PFSK-1 (cell line): Measurements from ENCODE around the gene CXCL14.

Experiments used
- FOXP2 ChIP-seq: optimal IDR thresholded peaks from 2 replicates; pipeline ENCODE3; 2011; ENCODE audit warnings: borderline replicate concordance, control low read depth, inconsistent platforms; ENCODE audit not compliant: insufficient read depth; ENCODE audit errors: extremely low read length, extremely low read depth
- POLR2AphosphoS5 ChIP-seq: IDR thresholded peaks from 2 replicates; pipeline ENCODE4 v1.6.1; 2012; ENCODE audit warnings: low read depth, mild to moderate bottlenecking, control low read depth, low read length, moderate library complexity
- SIN3A ChIP-seq: IDR thresholded peaks from 2 replicates; pipeline ENCODE4 v1.6.1; 2012; ENCODE audit warnings: mild to moderate bottlenecking, low read length, moderate library complexity, borderline replicate concordance; ENCODE audit not compliant: insufficient read depth
- TAF1 ChIP-seq: IDR thresholded peaks from 2 replicates; pipeline ENCODE4 v1.6.1; 2012; ENCODE audit warnings: low read length, control low read depth, borderline replicate concordance; ENCODE audit not compliant: insufficient read depth
- TF ChIP-seq, protein P1 (sequence below), 2 experiments: IDR thresholded peaks; 2 replicates each; pipeline versions ENCODE4 v1.6.1 to v1.8.0; 2011 to 2012; ENCODE audit warnings: low read depth in 2 of 2, low read length in 2 of 2, control low read depth in 1 of 2, inconsistent platforms in 1 of 2, mild to moderate bottlenecking in 1 of 2, moderate library complexity in 1 of 2; ENCODE audit not compliant: insufficient read depth in 1 of 2

GRCh38 chr5:135615171-135615570, 36.4 kb upstream of the CXCL14 start:
- TF ChIP-seq, protein P1, sequence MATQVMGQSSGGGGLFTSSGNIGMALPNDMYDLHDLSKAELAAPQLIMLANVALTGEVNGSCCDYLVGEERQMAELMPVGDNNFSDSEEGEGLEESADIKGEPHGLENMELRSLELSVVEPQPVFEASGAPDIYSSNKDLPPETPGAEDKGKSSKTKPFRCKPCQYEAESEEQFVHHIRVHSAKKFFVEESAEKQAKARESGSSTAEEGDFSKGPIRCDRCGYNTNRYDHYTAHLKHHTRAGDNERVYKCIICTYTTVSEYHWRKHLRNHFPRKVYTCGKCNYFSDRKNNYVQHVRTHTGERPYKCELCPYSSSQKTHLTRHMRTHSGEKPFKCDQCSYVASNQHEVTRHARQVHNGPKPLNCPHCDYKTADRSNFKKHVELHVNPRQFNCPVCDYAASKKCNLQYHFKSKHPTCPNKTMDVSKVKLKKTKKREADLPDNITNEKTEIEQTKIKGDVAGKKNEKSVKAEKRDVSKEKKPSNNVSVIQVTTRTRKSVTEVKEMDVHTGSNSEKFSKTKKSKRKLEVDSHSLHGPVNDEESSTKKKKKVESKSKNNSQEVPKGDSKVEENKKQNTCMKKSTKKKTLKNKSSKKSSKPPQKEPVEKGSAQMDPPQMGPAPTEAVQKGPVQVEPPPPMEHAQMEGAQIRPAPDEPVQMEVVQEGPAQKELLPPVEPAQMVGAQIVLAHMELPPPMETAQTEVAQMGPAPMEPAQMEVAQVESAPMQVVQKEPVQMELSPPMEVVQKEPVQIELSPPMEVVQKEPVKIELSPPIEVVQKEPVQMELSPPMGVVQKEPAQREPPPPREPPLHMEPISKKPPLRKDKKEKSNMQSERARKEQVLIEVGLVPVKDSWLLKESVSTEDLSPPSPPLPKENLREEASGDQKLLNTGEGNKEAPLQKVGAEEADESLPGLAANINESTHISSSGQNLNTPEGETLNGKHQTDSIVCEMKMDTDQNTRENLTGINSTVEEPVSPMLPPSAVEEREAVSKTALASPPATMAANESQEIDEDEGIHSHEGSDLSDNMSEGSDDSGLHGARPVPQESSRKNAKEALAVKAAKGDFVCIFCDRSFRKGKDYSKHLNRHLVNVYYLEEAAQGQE (IDR thresholded peaks at IDR 0.05; ENCODE audit: insufficient read depth in 1 of 2, low read depth in 2 of 2, low read length in 2 of 2), result no peak
- TF ChIP-seq TAF1 (no peak), FOXP2 (no peak), POLR2AphosphoS5 (no peak), SIN3A (no peak)
